HAP-1 (cell line): Measurements from ENCODE around the gene MAGI1.

Source experiments
- DNase-seq, 2 experiments: peaks; one replicate each; pipeline ENCODE4 v3.0.0-alpha.2; 2016 to 2020; ENCODE audit warnings: low spot score in 2 of 2
- H3K27me3 ChIP-seq: fragments of 250-450 bp; sonication (Bioruptor Pico); 2 replicates; pipeline ENCODE4 v1.5.1; 2020; ENCODE audit warnings: low read depth, mild to moderate bottlenecking, moderate library complexity
- H3K36me3 ChIP-seq: fragments of 250-450 bp; sonication (Bioruptor Pico); replicated peaks from 2 replicates; pipeline ENCODE4 v1.5.1; 2020; ENCODE audit warnings: mild to moderate bottlenecking
- H3K4me1 ChIP-seq: fragments of 250-450 bp; sonication (Bioruptor Pico); 2 replicates; pipeline ENCODE4 v1.5.1; 2020; ENCODE audit warnings: mild to moderate bottlenecking
- H3K4me3 ChIP-seq: fragments of 250-450 bp; sonication (Bioruptor Pico); 2 replicates; pipeline ENCODE4 v1.5.1; 2020; ENCODE audit warnings: mild to moderate bottlenecking, moderate library complexity
- H3K9me3 ChIP-seq: fragments of 250-450 bp; sonication (Bioruptor Pico); 2 replicates; pipeline ENCODE4 v1.5.1; 2020; ENCODE audit warnings: mild to moderate bottlenecking, moderate library complexity
- in situ Hi-C: fragments of 300-500 bp; cut with MboI; formaldehyde crosslinking; loops from 3 replicates; pipeline ENCODE4 v1.14.3; 2020; ENCODE audit warnings: low sequenced_read_pairs, inconsistent platforms, mixed read lengths

The MAGI1 gene

DNA sequence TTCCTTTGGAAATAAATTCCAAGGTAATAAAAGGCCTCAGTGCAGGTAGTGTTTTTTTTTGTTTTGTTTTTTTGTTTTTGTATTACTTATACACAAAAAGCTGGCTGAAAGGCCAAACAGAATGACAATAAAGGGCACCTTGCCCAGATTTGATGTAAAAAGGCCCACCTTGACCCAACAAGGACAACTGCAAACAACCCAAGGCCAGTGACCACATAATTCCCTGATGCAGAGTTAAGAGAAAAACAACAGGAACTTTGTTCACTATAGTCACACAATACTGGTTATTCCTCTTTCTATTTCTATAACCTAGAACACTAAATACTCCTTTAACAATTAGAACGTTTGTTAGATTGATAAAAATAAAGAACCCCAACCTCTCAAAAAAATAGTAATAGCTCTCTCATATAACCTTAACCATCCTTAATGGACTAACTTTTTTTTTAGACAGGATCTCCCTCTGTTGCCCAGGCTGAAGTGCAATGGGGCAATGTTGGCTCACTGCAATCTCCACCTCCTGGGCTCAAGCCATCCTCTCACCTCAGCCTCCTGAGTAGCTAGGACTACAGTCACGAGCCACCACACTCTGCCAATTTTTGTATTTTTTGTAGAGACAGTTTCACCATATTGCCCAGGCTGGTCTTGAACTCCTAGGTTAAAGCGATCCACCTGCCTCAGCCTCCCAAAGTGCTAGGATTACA is 113.3 kb downstream of the MAGI1 start:
- Histone ChIP-seq H3K36me3 (no peaks in the 10 kb centered on the region), H3K9me3 (no peaks in the 10 kb centered on the region), H3K4me1 (peaks cover 14% of the 10 kb centered on the region), H3K27me3 (peaks cover 17% of the 10 kb centered on the region; the same call in 1 of the 2 replicates), H3K4me3 (no peak overlapping the region)
- in situ Hi-C loops = no loop called here
- no peak for DNase-seq

DNA sequence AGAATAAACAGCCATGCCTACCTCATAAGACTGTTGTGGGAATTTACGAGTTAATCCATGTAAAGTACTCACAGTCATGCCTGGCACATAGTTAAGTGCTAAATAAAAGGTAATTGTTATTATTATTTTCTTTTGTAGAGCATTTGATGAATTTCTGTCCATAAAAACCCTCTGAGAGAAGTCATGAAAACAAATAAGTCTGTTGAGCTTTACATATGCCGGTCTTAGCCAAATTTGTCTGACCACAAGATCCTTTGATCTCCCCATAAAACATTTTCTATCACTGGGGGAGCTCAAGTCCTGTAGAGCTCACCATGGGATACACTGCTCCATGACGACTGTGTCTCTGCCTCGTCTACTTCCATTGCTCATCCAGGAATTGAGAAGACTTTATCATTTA is 114.0 kb downstream of the MAGI1 start:
- Histone ChIP-seq H3K27me3 (peaks cover 17% of the 10 kb centered on the region; the same call in 1 of the 2 replicates), H3K4me1 (peaks cover 14% of the 10 kb centered on the region), H3K36me3 (no peaks in the 10 kb centered on the region), H3K4me3 (no peak overlapping the region), H3K9me3 (no peaks in the 10 kb centered on the region)
- in situ Hi-C loops = no loop called here
- DNase-seq = peak; percentile 17 to 72

DNA sequence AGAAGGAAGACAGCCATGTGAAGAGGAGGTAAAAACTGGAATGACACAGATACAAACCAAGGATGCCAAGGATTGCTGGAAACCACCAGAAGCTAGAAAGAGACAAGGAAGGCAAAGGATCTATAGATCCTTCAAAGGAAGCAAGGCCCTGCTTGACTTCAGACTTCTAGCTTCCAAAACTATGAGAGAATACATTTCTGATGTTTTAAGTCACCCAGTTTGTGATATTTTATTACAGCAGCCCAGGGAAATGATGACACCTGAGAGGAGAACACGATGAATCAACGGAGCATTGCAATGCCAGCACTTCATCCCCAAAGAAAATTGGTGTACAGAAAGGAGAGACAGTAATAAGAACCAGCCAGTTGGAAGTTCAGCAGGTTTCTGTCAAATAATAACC is 116.3 kb downstream of the MAGI1 start:
- peaks cover 10% of the 10 kb centered on the region for H3K27me3 ChIP-seq
- in situ Hi-C loops = no loop called here
- no peak overlapping the region for H3K4me3 ChIP-seq
- no peaks in the 10 kb centered on the region for H3K9me3 ChIP-seq
- H3K36me3 ChIP-seq = no peaks in the 10 kb centered on the region
- DNase-seq = no peak
- peaks cover 11% of the 10 kb centered on the region for H3K4me1 ChIP-seq

DNA sequence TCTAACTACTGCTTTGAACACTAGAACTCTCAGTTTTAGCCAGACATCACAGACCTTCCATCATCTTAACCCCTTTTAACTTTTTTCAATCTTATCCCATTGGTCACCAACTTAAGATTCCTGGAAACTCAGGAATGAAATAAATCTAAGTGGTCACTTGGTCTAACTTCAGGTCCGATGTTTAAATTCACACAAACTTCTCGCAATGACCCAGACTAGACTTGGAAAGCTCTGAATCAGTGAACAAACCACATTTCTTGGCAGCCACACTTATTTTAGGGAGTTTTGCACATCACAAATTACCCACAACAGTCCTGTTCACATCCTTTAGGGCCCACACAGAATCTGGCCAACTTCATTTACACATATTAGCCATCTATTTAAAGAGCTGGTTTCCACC is 118.9 kb downstream of the MAGI1 start:
- Histone ChIP-seq H3K9me3 (no peaks in the 10 kb centered on the region), H3K4me1 (peaks cover 6% of the 10 kb centered on the region), H3K4me3 (no peak overlapping the region), H3K27me3 (peaks cover 9% of the 10 kb centered on the region; the same call in 1 of the 2 replicates), H3K36me3 (no peaks in the 10 kb centered on the region)
- in situ Hi-C loops = no loop called here
- no peak for DNase-seq

DNA sequence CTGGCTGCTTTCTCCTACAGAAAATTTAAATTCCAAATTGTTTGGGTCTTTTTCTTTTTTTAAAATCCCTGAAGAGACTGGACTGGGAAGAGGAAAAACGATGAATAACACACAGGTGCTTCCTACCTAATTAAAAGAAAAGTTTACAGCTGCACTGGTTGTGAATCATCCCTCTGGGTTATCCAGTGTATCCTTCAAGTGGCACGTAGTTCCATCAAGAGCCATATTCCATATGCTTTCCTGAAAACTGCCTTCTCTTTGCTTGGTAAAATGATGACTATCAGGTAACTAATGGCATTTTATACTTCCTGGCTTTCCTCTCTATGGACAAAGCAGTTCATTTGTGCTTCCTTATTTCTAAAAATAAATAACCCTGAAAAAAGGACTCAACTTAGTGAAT is 123.2 kb downstream of the MAGI1 start:
- in situ Hi-C loops = no loop called here
- peaks cover 2% of the 10 kb centered on the region; the same call in 1 of the 2 replicates for H3K27me3 ChIP-seq
- DNase-seq = no peak
- no peak overlapping the region for H3K4me3 ChIP-seq
- H3K36me3 ChIP-seq = no peaks in the 10 kb centered on the region
- H3K4me1 ChIP-seq = no peaks in the 10 kb centered on the region
- no peaks in the 10 kb centered on the region for H3K9me3 ChIP-seq

- no peaks in the 10 kb centered on the region for H3K9me3 ChIP-seq
- DNase-seq = no peak
- no peaks in the 10 kb centered on the region for H3K36me3 ChIP-seq
- H3K4me3 ChIP-seq = no peak overlapping the region
- no peaks in the 10 kb centered on the region for H3K4me1 ChIP-seq
- in situ Hi-C loops = no loop called here
- H3K27me3 ChIP-seq = peaks cover 2% of the 10 kb centered on the region; the same call in 1 of the 2 replicates
These were observed 123.9 kb downstream of the MAGI1 start for GRCh38 chr3:65914740-65915367.

DNA sequence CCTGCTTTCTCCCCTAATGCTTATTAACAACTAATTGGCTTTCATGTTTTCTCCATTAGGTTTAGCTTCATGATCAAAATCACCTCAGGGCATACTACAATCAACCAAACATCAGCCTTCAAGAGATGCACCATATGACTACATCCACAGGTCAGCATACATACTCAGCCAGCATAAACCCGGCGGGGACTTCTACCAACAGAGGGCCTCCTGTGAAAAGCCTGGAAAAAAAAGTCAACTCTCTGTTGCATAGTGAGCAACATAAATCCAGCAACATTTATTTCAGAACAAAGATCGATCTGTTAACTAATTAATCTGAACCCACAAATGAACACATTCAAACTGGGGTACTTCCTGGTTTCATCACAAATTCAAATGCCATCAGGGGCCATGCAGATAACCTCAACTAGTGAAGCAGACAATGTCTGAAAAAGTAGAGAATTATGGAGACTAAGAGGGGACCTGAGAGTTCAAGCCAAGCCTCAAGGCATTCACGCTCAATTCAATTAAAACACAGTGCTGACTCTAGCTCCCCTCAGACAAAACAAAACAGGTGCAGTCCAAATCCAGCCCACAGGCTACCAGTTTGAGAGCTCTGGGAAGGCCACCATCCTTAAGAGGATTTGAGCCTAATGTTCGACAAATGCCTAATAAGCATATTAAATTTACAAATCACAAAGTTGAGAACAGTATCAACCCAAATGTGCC is 124.5 kb downstream of the MAGI1 start:
- Histone ChIP-seq H3K4me1 (no peaks in the 10 kb centered on the region), H3K36me3 (no peaks in the 10 kb centered on the region), H3K27me3 (peaks cover 2% of the 10 kb centered on the region; the same call in 1 of the 2 replicates), H3K9me3 (no peaks in the 10 kb centered on the region), H3K4me3 (no peak overlapping the region)
- in situ Hi-C loops = no loop called here
- DNase-seq = no peak

DNA sequence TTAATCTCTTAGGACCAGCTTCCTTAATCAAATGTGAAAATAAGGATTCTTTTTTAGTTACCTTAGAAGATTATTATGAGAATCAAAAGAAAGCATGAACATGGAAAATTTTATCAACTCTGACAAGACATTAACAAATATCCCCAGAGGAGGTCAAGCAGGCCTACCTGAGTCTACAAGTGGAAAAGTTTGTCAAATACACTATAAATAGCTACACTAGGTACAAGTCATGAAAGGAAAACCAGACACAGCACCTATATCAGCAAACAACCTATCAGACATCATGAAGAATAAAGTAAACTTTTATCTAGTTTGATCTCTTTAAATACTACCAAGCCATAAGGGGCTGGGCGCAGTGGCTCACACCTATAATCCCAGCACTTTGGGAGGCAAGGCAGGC is 126.1 kb downstream of the MAGI1 start:
- no peak for DNase-seq
- no peaks in the 10 kb centered on the region for H3K9me3 ChIP-seq
- peaks cover 2% of the 10 kb centered on the region; the same call in 1 of the 2 replicates for H3K27me3 ChIP-seq
- in situ Hi-C loops = no loop called here
- no peaks in the 10 kb centered on the region for H3K4me1 ChIP-seq
- H3K36me3 ChIP-seq = no peaks in the 10 kb centered on the region
- no peak overlapping the region for H3K4me3 ChIP-seq

GRCh38 chr3:65908588-65908987 is 130.1 kb downstream of the MAGI1 start:
- Histone ChIP-seq H3K36me3 (no peaks in the 10 kb centered on the region), H3K9me3 (no peaks in the 10 kb centered on the region), H3K27me3 (no peaks in the 10 kb centered on the region), H3K4me1 (no peaks in the 10 kb centered on the region), H3K4me3 (no peak overlapping the region)
- in situ Hi-C loops = no loop called here
- no peak for DNase-seq

DNA sequence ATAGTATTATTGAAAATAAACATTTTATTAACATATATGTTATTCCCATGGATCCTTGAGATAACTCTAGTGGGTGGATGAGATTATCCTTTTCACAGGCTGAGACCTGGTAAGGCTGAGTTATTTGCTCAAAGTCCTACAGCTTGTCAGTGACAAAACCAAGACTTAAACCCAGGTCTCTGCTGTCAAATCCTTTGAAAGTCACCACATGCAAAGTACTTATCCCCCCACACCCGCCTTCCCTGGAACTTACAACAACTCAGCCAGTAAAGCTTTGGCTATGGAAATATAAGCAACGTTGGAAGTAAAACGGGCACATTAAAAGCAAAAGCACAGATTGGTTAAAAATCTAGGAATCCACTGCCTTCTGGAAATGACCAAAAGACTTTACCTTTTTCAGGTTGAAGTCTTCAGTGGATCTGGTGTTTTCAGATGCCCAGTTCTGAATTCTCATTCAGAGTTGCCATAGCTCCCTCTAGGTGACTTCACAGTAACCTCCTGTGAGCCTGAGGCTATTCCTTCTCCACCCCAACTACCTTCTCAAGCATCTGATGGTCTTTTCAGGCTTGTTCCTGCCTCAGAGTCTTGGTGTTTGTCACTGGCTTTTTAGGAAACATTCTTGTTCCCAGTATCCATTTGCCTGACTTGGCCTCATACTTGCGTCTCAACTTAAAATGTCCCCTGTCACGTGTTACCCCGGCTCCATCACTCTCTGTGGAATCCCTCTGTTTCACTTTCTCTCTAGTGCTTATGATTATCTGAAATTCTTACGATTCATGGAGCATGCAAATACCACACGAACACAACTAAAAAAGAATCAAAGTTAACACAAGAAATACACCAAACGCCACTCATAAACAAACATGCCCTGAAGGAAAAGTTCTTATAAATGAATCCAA is 131.2 kb downstream of the MAGI1 start:
- Histone ChIP-seq H3K27me3 (no peaks in the 10 kb centered on the region), H3K9me3 (no peaks in the 10 kb centered on the region), H3K4me1 (no peaks in the 10 kb centered on the region), H3K4me3 (no peak overlapping the region), H3K36me3 (no peaks in the 10 kb centered on the region)
- no peak for DNase-seq
- in situ Hi-C loops = no loop called here

DNA sequence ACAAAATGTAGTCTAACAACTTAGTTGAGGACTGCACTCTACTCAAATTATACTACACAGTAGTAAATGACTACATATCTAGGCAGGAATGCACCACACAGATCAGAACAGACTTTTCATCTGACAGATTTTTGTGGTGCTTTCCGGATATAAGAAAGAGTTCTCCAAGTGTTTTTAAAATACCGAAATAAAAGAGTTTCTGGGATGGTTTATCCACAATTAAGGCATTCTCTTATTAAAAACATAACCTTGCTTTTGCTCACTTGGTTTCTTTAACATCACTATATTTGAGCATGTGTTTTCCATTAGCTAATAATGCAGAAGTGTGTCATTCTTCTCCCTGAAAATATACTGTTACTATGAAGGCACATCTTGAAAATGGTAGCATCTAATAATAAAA is 132.9 kb downstream of the MAGI1 start:
- in situ Hi-C loops = no loop called here
- no peak for DNase-seq
- Histone ChIP-seq H3K4me3 (no peak overlapping the region), H3K9me3 (no peaks in the 10 kb centered on the region), H3K4me1 (no peaks in the 10 kb centered on the region), H3K36me3 (no peaks in the 10 kb centered on the region), H3K27me3 (no peaks in the 10 kb centered on the region)

DNA sequence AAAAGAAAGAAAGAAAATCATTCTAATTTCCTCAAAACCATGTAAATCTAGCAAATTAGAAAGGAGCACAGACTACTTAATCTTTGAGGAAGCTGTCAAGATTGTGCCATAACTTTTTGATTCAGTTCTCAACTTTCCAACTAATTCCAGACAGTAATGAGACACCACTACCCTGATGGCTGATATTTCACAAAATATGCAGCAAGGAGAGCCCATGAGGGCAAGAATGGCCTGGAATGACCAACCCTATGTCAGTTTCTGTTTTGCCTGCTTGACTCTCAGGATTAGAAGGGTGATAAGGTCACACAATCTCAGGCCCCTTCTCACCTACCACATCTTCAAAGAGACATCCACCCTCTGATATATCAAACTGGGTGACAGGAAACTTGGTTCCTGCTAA is 134.7 kb downstream of the MAGI1 start:
- DNase-seq = no peak
- in situ Hi-C loops = no loop called here

DNA sequence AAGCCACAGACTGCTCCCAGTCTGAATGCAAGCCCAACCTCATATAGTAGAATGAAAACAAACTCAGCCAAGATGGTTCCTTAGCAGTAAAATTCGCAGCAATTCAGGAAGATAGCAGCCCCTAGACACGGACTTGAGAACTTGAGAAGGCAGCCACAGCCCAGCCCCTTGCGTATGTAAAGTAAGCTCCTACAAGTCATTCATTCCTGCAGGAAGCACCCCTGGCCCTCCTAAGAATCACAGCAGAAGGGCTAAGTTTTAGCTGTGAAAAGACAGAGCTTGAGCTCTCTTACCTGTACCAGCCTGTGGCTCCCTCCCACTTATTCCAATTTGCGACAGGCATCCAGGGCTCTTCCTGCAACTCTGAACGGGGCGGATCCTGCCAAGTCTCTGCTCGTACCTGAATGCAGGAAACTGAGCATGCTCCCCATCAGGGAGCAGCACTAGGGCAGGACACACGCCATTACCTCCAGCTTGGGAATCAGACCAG is 136.4 kb downstream of the MAGI1 start:
- Histone ChIP-seq H3K4me1 (no peaks in the 10 kb centered on the region; the same call in 1 of the 2 replicates), H3K27me3 (no peaks in the 10 kb centered on the region), H3K9me3 (no peaks in the 10 kb centered on the region), H3K4me3 (no peak overlapping the region), H3K36me3 (no peaks in the 10 kb centered on the region)
- in situ Hi-C loops = no loop called here
- no peak for DNase-seq

More for the DNA sequence above, 134.7 kb downstream of the MAGI1 start:
- Histone ChIP-seq H3K4me1 (no peaks in the 10 kb centered on the region), H3K4me3 (no peak overlapping the region), H3K36me3 (no peaks in the 10 kb centered on the region), H3K9me3 (no peaks in the 10 kb centered on the region), H3K27me3 (no peaks in the 10 kb centered on the region)
